Liver (tissue), 9 donors: ENCODE results near the gene CDC42. TPM values are rescaled to one million over a fixed set of nuclear protein-coding genes. Genes with fewer than 3 reads are reported as not detected.

Experiments used
- DNase-seq: peaks from one replicate; pipeline ENCODE4 v3.0.0-alpha.2; 2017; ENCODE audit warnings: low spot score
- H3K27ac ChIP-seq, 2 donors: one replicate each; pipeline ENCODE4 v1.7.0; 2013; ENCODE audit warnings: inconsistent platforms in 2 of 2, low read length in 2 of 2, control low read depth in 1 of 2, low read depth in 1 of 2, mild to moderate bottlenecking in 1 of 2
- H3K27me3 ChIP-seq, 4 donors: one replicate each; pipeline versions ENCODE4 v1.6.1 to v1.7.0; 2013; ENCODE audit warnings: low read length in 3 of 4, inconsistent platforms in 1 of 4, mild to moderate bottlenecking in 1 of 4, moderate library complexity in 1 of 4; ENCODE audit not compliant: control insufficient read depth in 4 of 4, insufficient read depth in 4 of 4
- H3K36me3 ChIP-seq, 4 donors: one replicate each; pipeline versions ENCODE4 v1.6.1 to v1.7.0; 2013; ENCODE audit warnings: low read length in 3 of 4, mild to moderate bottlenecking in 3 of 4, low read depth in 1 of 4, moderate library complexity in 1 of 4; ENCODE audit not compliant: control insufficient read depth in 4 of 4, insufficient read depth in 3 of 4
- H3K4me1 ChIP-seq, 4 donors: one replicate each; pipeline versions ENCODE4 v1.6.1 to v1.7.0; 2013; ENCODE audit warnings: low read length in 3 of 4, mild to moderate bottlenecking in 3 of 4, moderate library complexity in 1 of 4; ENCODE audit not compliant: control insufficient read depth in 4 of 4, insufficient read depth in 4 of 4
- H3K4me3 ChIP-seq, 3 donors: one replicate each; pipeline versions ENCODE4 v1.6.1 to v1.7.0; 2013; ENCODE audit warnings: low read length in 3 of 3, control low read depth in 1 of 3, low read depth in 1 of 3, mild to moderate bottlenecking in 1 of 3
- H3K9ac ChIP-seq, 2 donors: one replicate each; pipeline ENCODE4 v1.7.0; 2013; ENCODE audit warnings: low read length in 2 of 2, mild to moderate bottlenecking in 2 of 2, moderate library complexity in 2 of 2, control low read depth in 1 of 2, low read depth in 1 of 2
- H3K9me3 ChIP-seq, 4 donors: one replicate each; pipeline versions ENCODE4 v1.6.1 to v1.7.0; 2013; ENCODE audit warnings: low read length in 3 of 4; ENCODE audit not compliant: control insufficient read depth in 4 of 4
- ATF3 ChIP-seq: IDR thresholded peaks from 2 replicates; pipeline ENCODE4 v1.6.1; 2016; ENCODE audit warnings: antibody characterized with exemption
- CTCF ChIP-seq: fragments of 150-350 bp; IDR thresholded peaks from 2 replicates; pipeline ENCODE4 v1.5.1; 2017; ENCODE audit warnings: improper control_type of control experiment, low read depth, low read length; ENCODE audit not compliant: missing input control
- EGR1 ChIP-seq, 2 donors: IDR thresholded peaks; 2 replicates each; pipeline ENCODE4 v1.6.1; 2016 to 2018; ENCODE audit warnings: antibody characterized with exemption in 2 of 2, low read depth in 2 of 2
- FOXA1 ChIP-seq: IDR thresholded peaks from 2 replicates; pipeline ENCODE4 v1.6.1; 2016; ENCODE audit warnings: antibody characterized with exemption
- FOXA2 ChIP-seq: IDR thresholded peaks from 2 replicates; pipeline ENCODE4 v1.6.1; 2016; ENCODE audit warnings: antibody characterized with exemption
- GABPA ChIP-seq, 2 donors: IDR thresholded peaks in 1 of 2; conservative IDR thresholded peaks in 1 of 2; 2 replicates each; pipeline ENCODE4 v1.6.1; 2016; ENCODE audit warnings: antibody characterized with exemption in 2 of 2, mild to moderate bottlenecking in 1 of 2, moderate library complexity in 1 of 2
- HNF4G ChIP-seq: IDR thresholded peaks from 2 replicates; pipeline ENCODE4 v1.6.1; 2016; ENCODE audit warnings: antibody characterized with exemption
- JUND ChIP-seq, 2 donors: IDR thresholded peaks; 2 replicates each; pipeline ENCODE4 v1.6.1; 2016; ENCODE audit warnings: antibody characterized with exemption in 2 of 2
- MAX ChIP-seq: IDR thresholded peaks from 2 replicates; pipeline ENCODE4 v1.6.1; 2016; ENCODE audit warnings: antibody characterized with exemption
- NR2F2 ChIP-seq: IDR thresholded peaks from 2 replicates; pipeline ENCODE4 v1.6.1; 2016; ENCODE audit warnings: antibody characterized with exemption
- RAD21 ChIP-seq, 2 donors: IDR thresholded peaks; 2 replicates each; pipeline ENCODE4 v1.6.1; 2016; ENCODE audit warnings: antibody characterized with exemption in 2 of 2, mild to moderate bottlenecking in 2 of 2
- REST ChIP-seq: IDR thresholded peaks from 2 replicates; pipeline ENCODE4 v1.6.1; 2016; ENCODE audit warnings: antibody characterized with exemption, mild to moderate bottlenecking
- RXRA ChIP-seq, 2 donors: IDR thresholded peaks; 2 replicates each; pipeline ENCODE4 v1.6.1; 2017 to 2018; ENCODE audit warnings: antibody characterized with exemption in 2 of 2, mild to moderate bottlenecking in 1 of 2
- SP1 ChIP-seq: IDR thresholded peaks from 2 replicates; pipeline ENCODE4 v1.6.1; 2018; ENCODE audit warnings: antibody characterized with exemption, mild to moderate bottlenecking
- TAF1 ChIP-seq: conservative IDR thresholded peaks from 2 replicates; pipeline ENCODE4 v1.6.1; 2016; ENCODE audit warnings: antibody characterized with exemption, mild to moderate bottlenecking
- YY1 ChIP-seq: IDR thresholded peaks from 2 replicates; pipeline ENCODE4 v1.6.1; 2016; ENCODE audit warnings: antibody characterized with exemption, mild to moderate bottlenecking
- ZBTB33 ChIP-seq: IDR thresholded peaks from 2 replicates; pipeline ENCODE4 v1.6.1; 2016; ENCODE audit warnings: antibody characterized with exemption
- WGBS: extraction: QIAGEN DNeasy Blood & Tissue Kit; methylation state at CpG from one replicate; pipeline ENCODE4 v1.1.7; 2013; 5-methylcytosine and 5-hydroxymethylcytosine counted together
- polyA plus RNA-seq, 2 donors: library from polyadenylated mRNA; stranded (reverse) in 1 of 2; unstranded in 1 of 2; fragments of 200-250 nt in 1 of 2; fragments of >200 nt in 1 of 2; fragmentation: Nextera tagmentation in 1 of 2; extraction: Ambion mirVana in 1 of 2; gene quantifications; one replicate each; pipeline versions ENCODE4 v1.2.1 to v1.2.3, GENCODE V29; 2013 to 2015
- total RNA-seq, 2 donors: library from RNA; depleted of rRNA; stranded (reverse); fragments of >200 nt; gene quantifications; one replicate each; pipeline ENCODE4 v1.2.3, GENCODE V29; 2014
- donor health status: healthy.
- donor health status: healthy.
- donor health status: healthy.
- donor health status: healthy.
- donor health status: healthy.

CDC42 gene
- total and polyA plus RNA-seq, 4 donors, result 40.3 to 140 (median 69.0) TPM

- H3K9ac ChIP-seq, result no peak overlapping the region
- WGBS, result 94% methylated on average over 5 of the region's 5 CpGs
- no peak overlapping the region for H3K4me3 ChIP-seq
- no peak overlapping the region for H3K27ac ChIP-seq
- H3K27me3 ChIP-seq, result no peaks in the 10 kb centered on the region
- no peaks in the 10 kb centered on the region for H3K9me3 ChIP-seq
- H3K4me1 ChIP-seq, result no peaks in the 10 kb centered on the region
- peaks cover 9 to 25% (median 24%) of the 10 kb centered on the region in 4 donors for H3K36me3 ChIP-seq
- TF ChIP-seq YY1 (no peak), TAF1 (no peak), EGR1 (IDR thresholded peaks at IDR 0.05; ENCODE audit: low read depth in 2 of 2) (no peak), JUND (IDR thresholded peaks at IDR 0.05) (no peak), CTCF (no peak), ATF3 (no peak), HNF4G (no peak), FOXA2 (no peak), ZBTB33 (no peak), REST (no peak), FOXA1 (no peak), MAX (no peak), RAD21 (IDR thresholded peaks at IDR 0.05) (no peak), RXRA (IDR thresholded peaks at IDR 0.05) (no peak)
- DNase-seq, result no peak
These were observed 43.5 kb downstream of the CDC42 start for GRCh38 chr1:22096036-22096435.

GRCh38 chr1:22096463-22096862 is 44.0 kb downstream of the CDC42 start:
- Histone ChIP-seq H3K27ac (no peak overlapping the region), H3K36me3 (peaks cover 10 to 24% (median 23%) of the 10 kb centered on the region in 4 donors), H3K4me3 (no peak overlapping the region), H3K4me1 (no peaks in the 10 kb centered on the region), H3K27me3 (no peaks in the 10 kb centered on the region), H3K9me3 (no peaks in the 10 kb centered on the region), H3K9ac (no peak overlapping the region)
- DNase-seq, result no peak
- no peak for TF ChIP-seq SP1
- TF ChIP-seq NR2F2, result no peak
- TF ChIP-seq FOXA1, result no peak
- no peak for TF ChIP-seq REST
- TF ChIP-seq RAD21 (IDR thresholded peaks at IDR 0.05), result no peak
- TF ChIP-seq MAX, result no peak
- no peak for TF ChIP-seq YY1
- no peak for TF ChIP-seq ZBTB33
- TF ChIP-seq GABPA (IDR thresholded peaks at IDR 0.05 in 1 of 2, conservative IDR thresholded peaks at IDR 0.05 in 1 of 2), result no peak
- no peak for TF ChIP-seq EGR1 (IDR thresholded peaks at IDR 0.05; ENCODE audit: low read depth in 2 of 2)
- TF ChIP-seq RXRA (IDR thresholded peaks at IDR 0.05), result no peak
- no peak for TF ChIP-seq FOXA2
- no peak for TF ChIP-seq JUND (IDR thresholded peaks at IDR 0.05)
- 95% methylated on average over 3 of the region's 3 CpGs for WGBS
